GM12892 (cell line): ENCODE measurements around the gene ARHGAP26.

Source experiments
- POLR2A ChIP-seq: IDR thresholded peaks from 2 replicates; pipeline ENCODE4 v1.6.1; 2011; ENCODE audit warnings: low read depth, low read length, control low read depth
- TAF1 ChIP-seq: IDR thresholded peaks from 2 replicates; pipeline ENCODE4 v1.6.1; 2011; ENCODE audit warnings: low read depth, mild to moderate bottlenecking, control low read depth, low read length, borderline replicate concordance

DNA sequence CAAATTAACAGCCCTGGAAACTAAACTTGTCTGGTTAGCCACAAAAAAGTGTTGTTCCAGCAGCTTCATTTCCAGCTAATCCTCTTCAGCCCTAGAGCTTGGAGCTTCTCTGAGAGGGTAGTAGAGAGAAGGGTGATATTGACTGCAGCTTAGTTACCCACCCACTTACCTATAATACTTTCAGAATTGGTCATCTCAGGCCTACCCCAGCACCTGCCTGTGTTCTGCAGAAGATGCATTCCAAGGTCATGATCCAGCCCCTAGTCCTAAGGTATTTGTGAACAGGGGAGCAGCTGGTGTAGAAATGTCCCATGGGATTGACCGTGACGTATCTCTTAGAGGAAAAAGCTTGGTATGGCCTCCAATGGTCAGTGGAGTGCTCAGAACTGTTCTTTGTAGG, 344.3 kb downstream of the ARHGAP26 start:
- TF ChIP-seq POLR2A (no peak), TAF1 (no peak)
